H1 (cell line): ENCODE results near the gene PRKN. TPM values are rescaled to one million over a fixed set of nuclear protein-coding genes. Genes with fewer than 3 reads are reported as not detected.

ENCODE experiments used
- CTCF ChIA-PET: fragments of 300-600 bp; sonication (Branson Sonifier 250); formaldehyde crosslinking; loops from one replicate; lab custom pipeline; 2021; ENCODE audit not compliant: partially characterized antibody; lab: Charles Lee
- POLR2A ChIA-PET: fragments of 300-600 bp; sonication (Branson Sonifier 250); formaldehyde crosslinking; loops from one replicate; lab custom pipeline; 2021; ENCODE audit warnings: inconsistent platforms; ENCODE audit not compliant: partially characterized antibody; lab: Charles Lee
- DNase-seq, 2 experiments: peaks; one replicate each; pipeline versions ENCODE4 v3.0.0 to v3.0.0-alpha.2; 2010 to 2022; ENCODE audit warnings: low spot score in 2 of 2, low read depth in 1 of 2, mixed read lengths in 1 of 2
- FAIRE-seq: peaks from 2 replicates; lab custom pipeline; 2011; peaks lifted over from hg19 to GRCh38; lab: Jason Lieb, UNC
- H2AFZ ChIP-seq: 2 replicates; pipeline ENCODE4 v1.8.1; 2012; ENCODE audit warnings: low read length, inconsistent platforms
- H2AK5ac ChIP-seq: 2 replicates; pipeline ENCODE4 v1.6.1; 2013; ENCODE audit warnings: low read depth, low read length
- H2BK120ac ChIP-seq: replicated peaks from 2 replicates; pipeline ENCODE3; 2013; ENCODE audit warnings: low read depth, low read length, inconsistent platforms
- H2BK12ac ChIP-seq: 2 replicates; pipeline ENCODE4 v1.6.1; 2013; ENCODE audit warnings: low read depth, low read length
- H2BK15ac ChIP-seq: 2 replicates; pipeline ENCODE4 v1.6.1; 2013; ENCODE audit warnings: low read length
- H2BK20ac ChIP-seq: 2 replicates; pipeline ENCODE4 v1.6.1; 2013; ENCODE audit warnings: low read length
- H2BK5ac ChIP-seq: 2 replicates; pipeline ENCODE4 v1.6.1; 2013; ENCODE audit warnings: low read depth, low read length
- H3K14ac ChIP-seq: 2 replicates; pipeline ENCODE4 v1.6.1; 2013; ENCODE audit warnings: inconsistent platforms; ENCODE audit not compliant: insufficient read length
- H3K18ac ChIP-seq: 2 replicates; pipeline ENCODE4 v1.6.1; 2013; ENCODE audit warnings: low read length; ENCODE audit errors: extremely low read depth
- H3K23ac ChIP-seq: 2 replicates; pipeline ENCODE4 v1.6.1; 2013; ENCODE audit warnings: inconsistent platforms; ENCODE audit not compliant: insufficient read length
- H3K23me2 ChIP-seq: 2 replicates; pipeline ENCODE4 v1.6.1; 2013; ENCODE audit warnings: low read depth, low read length
- H3K27ac ChIP-seq: 2 replicates; pipeline ENCODE4 v1.6.1; 2011; ENCODE audit warnings: low read depth, low read length, inconsistent platforms
- H3K27me3 ChIP-seq, 4 experiments: replicated peaks in 1 of 4; 1 replicate in 1 of 4; 2 replicates in 3 of 4; pipeline versions ENCODE4 v1.6.1 to v1.8.1; 2011 to 2013; ENCODE audit warnings: low read length in 3 of 4, mild to moderate bottlenecking in 3 of 4, inconsistent platforms in 2 of 4, mixed read lengths in 2 of 4, moderate library complexity in 1 of 4; ENCODE audit not compliant: control insufficient read depth in 3 of 4, insufficient read depth in 3 of 4; ENCODE audit errors: extremely low read depth in 1 of 4
- H3K36me3 ChIP-seq, 4 experiments: 2 replicates each; pipeline versions ENCODE4 v1.6.1 to v1.8.1; 2011 to 2013; ENCODE audit warnings: mild to moderate bottlenecking in 4 of 4, low read length in 3 of 4, moderate library complexity in 2 of 4, control low read depth in 1 of 4, inconsistent platforms in 1 of 4; ENCODE audit not compliant: insufficient read depth in 4 of 4, control insufficient read depth in 2 of 4
- H3K4ac ChIP-seq: replicated peaks from 2 replicates; pipeline ENCODE3; 2013; ENCODE audit warnings: low read length, low read depth, mixed read lengths, inconsistent platforms; ENCODE audit not compliant: insufficient read length
- H3K4me1 ChIP-seq, 4 experiments: replicated peaks in 1 of 4; 1 replicate in 1 of 4; 2 replicates in 3 of 4; pipeline versions ENCODE4 v1.6.1 to v1.8.1; 2011 to 2013; ENCODE audit warnings: low read length in 3 of 4, inconsistent platforms in 2 of 4, mixed read lengths in 1 of 4; ENCODE audit not compliant: insufficient read depth in 4 of 4, control insufficient read depth in 3 of 4
- H3K4me2 ChIP-seq, 2 experiments: 2 replicates each; pipeline versions ENCODE4 v1.6.1 to v1.8.1; 2011 to 2013; ENCODE audit warnings: low read depth in 2 of 2, low read length in 2 of 2, control low read depth in 1 of 2, inconsistent platforms in 1 of 2, mild to moderate bottlenecking in 1 of 2; ENCODE audit not compliant: insufficient read depth in 1 of 2
- H3K4me3 ChIP-seq, 4 experiments: fragments of 200-600, 300-600 bp in 1 of 4; sonication (generic), shearing (Covaris generic), sonication (Bioruptor Twin) in 1 of 4; 2 replicates each; pipeline versions ENCODE4 v1.5.1 to v1.8.1; 2011 to 2016; ENCODE audit warnings: low read length in 4 of 4, low read depth in 3 of 4, control low read depth in 2 of 4, inconsistent platforms in 2 of 4, mild to moderate bottlenecking in 2 of 4, mixed read lengths in 1 of 4, moderate library complexity in 1 of 4; ENCODE audit not compliant: insufficient read depth in 2 of 4; ENCODE audit errors: extremely low read depth in 1 of 4
- H3K56ac ChIP-seq: replicated peaks from 2 replicates; pipeline ENCODE3; 2013; ENCODE audit warnings: low read depth, mild to moderate bottlenecking, mixed read lengths, low read length, inconsistent platforms; ENCODE audit not compliant: insufficient read length
- H3K79me1 ChIP-seq: 2 replicates; pipeline ENCODE4 v1.6.1; 2013; ENCODE audit warnings: low read depth, low read length, control low read depth
- H3K79me2 ChIP-seq, 2 experiments: 2 replicates each; pipeline versions ENCODE4 v1.6.1 to v1.8.1; 2012 to 2013; ENCODE audit warnings: low read length in 2 of 2, mild to moderate bottlenecking in 2 of 2, inconsistent platforms in 1 of 2; ENCODE audit not compliant: insufficient read depth in 2 of 2, control insufficient read depth in 1 of 2
- H3K9ac ChIP-seq, 4 experiments: replicated peaks in 1 of 4; 1 replicate in 1 of 4; 2 replicates in 3 of 4; pipeline versions ENCODE4 v1.6.1 to v1.8.1; 2011 to 2013; ENCODE audit warnings: low read depth in 3 of 4, low read length in 3 of 4, control low read depth in 2 of 4, mild to moderate bottlenecking in 2 of 4, moderate library complexity in 2 of 4, inconsistent platforms in 1 of 4; ENCODE audit errors: extremely low read depth in 1 of 4
- H3K9me3 ChIP-seq, 2 experiments: 2 replicates each; pipeline versions ENCODE4 v1.6.1 to v1.8.1; 2012 to 2013; ENCODE audit warnings: mild to moderate bottlenecking in 2 of 2, moderate library complexity in 2 of 2, control low read depth in 1 of 2, inconsistent platforms in 1 of 2, low read depth in 1 of 2, low read length in 1 of 2, mixed read lengths in 1 of 2; ENCODE audit not compliant: insufficient read depth in 2 of 2
- H4K20me1 ChIP-seq, 2 experiments: replicated peaks in 1 of 2; 2 replicates each; pipeline versions ENCODE3 to v1.8.1; 2011 to 2013; ENCODE audit warnings: inconsistent platforms in 2 of 2, low read length in 2 of 2, mild to moderate bottlenecking in 1 of 2; ENCODE audit not compliant: insufficient read depth in 2 of 2, control insufficient read depth in 1 of 2
- H4K5ac ChIP-seq: 2 replicates; pipeline ENCODE4 v1.6.1; 2013; ENCODE audit warnings: low read length, low read depth, mixed read lengths, inconsistent platforms; ENCODE audit not compliant: insufficient read length
- H4K8ac ChIP-seq: 2 replicates; pipeline ENCODE4 v1.8.0; 2013; ENCODE audit warnings: mild to moderate bottlenecking, moderate library complexity, low read length, inconsistent platforms; ENCODE audit not compliant: insufficient read depth; ENCODE audit errors: extremely low read depth
- H4K91ac ChIP-seq: replicated peaks from 2 replicates; pipeline ENCODE3; 2013; ENCODE audit warnings: low read length, mixed read lengths, inconsistent platforms; ENCODE audit not compliant: insufficient read length
- ATF2 ChIP-seq: IDR thresholded peaks from 2 replicates; pipeline ENCODE4 v1.6.1; 2012; ENCODE audit warnings: low read length, inconsistent platforms
- BACH1 ChIP-seq: IDR thresholded peaks from 2 replicates; pipeline ENCODE4 v1.6.1; 2012; ENCODE audit warnings: low read length, improper control_type of control experiment
- CBX8 ChIP-seq: fragments of 300-800, 300-1000 bp; sonication (generic); IDR thresholded peaks from 2 replicates; pipeline ENCODE4 v1.7.1; 2016; ENCODE audit warnings: low read depth, low read length, borderline replicate concordance
- CEBPB ChIP-seq: IDR thresholded peaks from 2 replicates; pipeline ENCODE4 v1.6.1; 2012; ENCODE audit warnings: low read depth, low read length
- NRF1 ChIP-seq: IDR thresholded peaks from 2 replicates; pipeline ENCODE4 v1.6.1; 2011; ENCODE audit warnings: mild to moderate bottlenecking, low read depth, low read length, improper control_type of control experiment
- RAD21 ChIP-seq, 2 experiments: IDR thresholded peaks in 1 of 2; conservative IDR thresholded peaks in 1 of 2; 2 replicates each; pipeline ENCODE4 v1.6.1; 2011; ENCODE audit warnings: low read depth in 2 of 2, low read length in 2 of 2, improper control_type of control experiment in 1 of 2, inconsistent platforms in 1 of 2, mild to moderate bottlenecking in 1 of 2, moderate library complexity in 1 of 2
- RBBP5 ChIP-seq: IDR thresholded peaks from 2 replicates; pipeline ENCODE4 v1.7.1; 2012; ENCODE audit warnings: low read depth, mild to moderate bottlenecking, inconsistent platforms, low read length, moderate library complexity, borderline replicate concordance
- TAF7 ChIP-seq: optimal IDR thresholded peaks from 2 replicates; pipeline ENCODE3; 2011; ENCODE audit warnings: low read depth, mild to moderate bottlenecking, inconsistent platforms, low read length, moderate library complexity, borderline replicate concordance
- ZNF274 ChIP-seq: IDR thresholded peaks from 2 replicates; pipeline ENCODE4 v1.7.0; 2012; ENCODE audit warnings: low read length, borderline replicate concordance; ENCODE audit errors: extremely low read depth
- WGBS, 2 experiments: shearing (Covaris generic) in 1 of 2; methylation state at CpG; one replicate each; pipeline versions ENCODE4 v1.1.6 to v1.1.7; 2013 to 2015; ENCODE audit warnings: low lambda C conversion rate in 2 of 2, mixed read lengths in 2 of 2, inconsistent platforms in 1 of 2, low coverage in 1 of 2, missing lambda C conversion rate in 1 of 2; ENCODE audit not compliant: insufficient replicate concordance in 2 of 2, insufficient coverage in 1 of 2, insufficient read length in 1 of 2; ENCODE audit errors: extremely low coverage in 1 of 2, missing lambda C conversion rate in 1 of 2; 5-methylcytosine and 5-hydroxymethylcytosine counted together
- polyA plus RNA-seq, 7 experiments: library from polyadenylated mRNA; depleted of rRNA in 3 of 7; stranded (reverse) in 5 of 7; unstranded in 2 of 7; fragments of >200 nt in 5 of 7; fragments of 200-250 nt in 2 of 7; gene quantifications; 1 replicate in 5 of 7; 2 replicates in 1 of 7; 4 replicates in 1 of 7; pipeline versions ENCODE4 v1.2.1 to v1.2.3, GENCODE V29; 2011 to 2013; ENCODE audit warnings: missing spikeins in 2 of 7, mixed read lengths in 2 of 7
- total RNA-seq: library from RNA; stranded (reverse); fragmentation: NEBNext Ultra II Directional; extraction: Animal tissue kit (Norgen Biotek cat#: 25700); gene quantifications from 2 replicates; pipeline ENCODE4 v1.2.1, GENCODE V29; 2021
- TF ChIP-seq, protein P1 (sequence below): IDR thresholded peaks from 2 replicates; pipeline ENCODE4 v1.6.1; 2011; ENCODE audit warnings: low read length, improper control_type of control experiment

The PRKN gene
- total and polyA plus RNA-seq, 2 of the 8 experiments (the other 6 are each of a cell fraction or from before 2014, with no cell fraction given) = 0.13 to 0.29 TPM

DNA sequence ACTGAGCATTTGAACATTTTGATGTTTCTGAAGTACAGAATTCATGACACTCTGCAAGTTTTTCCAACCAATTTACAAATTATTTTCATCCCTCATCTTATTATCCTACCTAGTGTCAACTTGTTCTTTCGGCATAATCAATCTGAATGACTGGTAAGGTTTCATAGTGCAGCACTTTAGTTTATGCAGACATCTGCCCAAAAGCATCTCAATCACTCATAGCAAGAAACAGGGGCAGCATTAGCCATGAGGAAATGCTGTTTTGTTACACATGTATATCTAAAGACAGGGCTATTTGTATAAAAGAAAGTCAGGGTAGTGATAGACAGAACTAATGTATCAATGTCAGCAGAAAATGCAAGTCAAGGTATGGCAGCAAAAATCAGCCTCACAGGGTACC, 1075.6 kb downstream of the PRKN start:
- Histone ChIP-seq H4K91ac (no peak overlapping the region), H3K4me3 (no peak overlapping the region), H3K14ac (no peak overlapping the region), H4K8ac (no peak overlapping the region), H3K9ac (no peak overlapping the region), H2BK15ac (no peak overlapping the region), H2BK120ac (no peak overlapping the region), H2BK12ac (no peak overlapping the region), H3K79me1 (no peaks in the 10 kb centered on the region), H3K4ac (no peak overlapping the region), H3K18ac (no peak overlapping the region), H3K4me2 (no peak overlapping the region), H3K56ac (no peak overlapping the region), H4K5ac (no peak overlapping the region), H3K36me3 (no peaks in the 10 kb centered on the region), H3K9me3 (no peaks in the 10 kb centered on the region), H3K27me3 (peaks cover 0 to 1% (median 0%) of the 10 kb centered on the region in 4 experiments; a peak in 1 of 7 replicates), H3K23ac (no peak overlapping the region), H2AFZ (no peak overlapping the region), H3K23me2 (no peaks in the 10 kb centered on the region), H3K4me1 (no peaks in the 10 kb centered on the region)
- no peak for DNase-seq
- CTCF ChIA-PET = no interaction called here
- TF ChIP-seq RAD21 (IDR thresholded peaks at IDR 0.05 in 1 of 2, conservative IDR thresholded peaks at IDR 0.05 in 1 of 2; ENCODE audit: low read depth in 2 of 2, low read length in 2 of 2) (no peak), ZNF274 (no peak), ATF2 (no peak), NRF1 (no peak), TAF7 (no peak), RBBP5 (no peak), CBX8 (no peak), BACH1 (no peak), CEBPB (no peak)
- TF ChIP-seq, protein P1, sequence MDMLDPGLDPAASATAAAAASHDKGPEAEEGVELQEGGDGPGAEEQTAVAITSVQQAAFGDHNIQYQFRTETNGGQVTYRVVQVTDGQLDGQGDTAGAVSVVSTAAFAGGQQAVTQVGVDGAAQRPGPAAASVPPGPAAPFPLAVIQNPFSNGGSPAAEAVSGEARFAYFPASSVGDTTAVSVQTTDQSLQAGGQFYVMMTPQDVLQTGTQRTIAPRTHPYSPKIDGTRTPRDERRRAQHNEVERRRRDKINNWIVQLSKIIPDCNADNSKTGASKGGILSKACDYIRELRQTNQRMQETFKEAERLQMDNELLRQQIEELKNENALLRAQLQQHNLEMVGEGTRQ = no peak
- TF ChIP-seq, all 59 proteins: peak for 0
- H2AK5ac ChIP-seq = no peak overlapping the region
- no peak overlapping the region for H3K27ac ChIP-seq
- H3K79me2 ChIP-seq = no peaks in the 10 kb centered on the region
- no peak for FAIRE-seq
- no peaks in the 10 kb centered on the region for H4K20me1 ChIP-seq
- H2BK20ac ChIP-seq = no peak overlapping the region
- 83% methylated on average over 1 of the region's 1 CpG; no CpG with 5 or more reads in 1 of the 2 experiments for WGBS, 2 experiments
- POLR2A ChIA-PET = no interaction called here
- no peak overlapping the region for H2BK5ac ChIP-seq
